ENCODE data around the gene KRT35.

KRT35 gene

GRCh38 chr17:41481036-41481435 is at the start of gene KRT35:
Gene KRT35, minus strand, starts transcription at chr17:41481151. Its CDS starts 54 bp downstream, at chr17:41481097.
- DNase-seq (ENCODE audit: low spot score) = no peak

GRCh38 chr17:41530062-41531048 is 49.4 kb upstream of the KRT35 start:
- DNase-seq (ENCODE audit: low spot score) = peak; percentile 85

GRCh38 chr17:41529491-41529915 is 48.6 kb upstream of the KRT35 start:
- no peak for DNase-seq (ENCODE audit: low spot score)

GRCh38 chr17:41528959-41529353 is 48.0 kb upstream of the KRT35 start:
- no peak for DNase-seq (ENCODE audit: low spot score)

GRCh38 chr17:41527063-41528023 is 46.4 kb upstream of the KRT35 start:
- peak; percentile 43 for DNase-seq (ENCODE audit: low spot score)

GRCh38 chr17:41524261-41524660 is 43.3 kb upstream of the KRT35 start:
- no peak for DNase-seq (ENCODE audit: low spot score)

GRCh38 chr17:41523787-41524186 is 42.8 kb upstream of the KRT35 start:
- no peak for DNase-seq (ENCODE audit: low spot score)

GRCh38 chr17:41523225-41523593 is 42.3 kb upstream of the KRT35 start:
- no peak for DNase-seq (ENCODE audit: low spot score)

GRCh38 chr17:41522301-41523224 is 41.6 kb upstream of the KRT35 start:
- no peak for DNase-seq (ENCODE audit: low spot score)

- peak; percentile 71 for DNase-seq (ENCODE audit: low spot score)
Observed at GRCh38 chr17:41521574-41522261, 40.8 kb upstream of the KRT35 start.

GRCh38 chr17:41520821-41521521 is 40.0 kb upstream of the KRT35 start:
- DNase-seq (ENCODE audit: low spot score) = no peak

GRCh38 chr17:41519501-41520224 is 38.7 kb upstream of the KRT35 start:
- no peak for DNase-seq (ENCODE audit: low spot score)

GRCh38 chr17:41518789-41519449 is 38.0 kb upstream of the KRT35 start, which contains the start of gene KRT15:
Gene KRT15, minus strand, starts transcription at chr17:41518890. Its CDS starts 63 bp downstream, at chr17:41518827.
- DNase-seq (ENCODE audit: low spot score) = no peak

- DNase-seq (ENCODE audit: low spot score) = no peak
Observed at GRCh38 chr17:41518031-41518430, 37.1 kb upstream of the KRT35 start.

- DNase-seq (ENCODE audit: low spot score) = no peak
Observed at GRCh38 chr17:41516830-41517283, 35.9 kb upstream of the KRT35 start.

- no peak for DNase-seq (ENCODE audit: low spot score)
Observed at GRCh38 chr17:41516147-41516829, 35.3 kb upstream of the KRT35 start.

- DNase-seq (ENCODE audit: low spot score) = no peak
Observed at GRCh38 chr17:41513168-41513547, 32.2 kb upstream of the KRT35 start.

GRCh38 chr17:41512546-41513167 is 31.7 kb upstream of the KRT35 start:
- DNase-seq (ENCODE audit: low spot score) = no peak

All from GM03348 (cell line).